Endometrium (tissue), 2 donors: Measurements from ENCODE around the gene RGS14.
"Not testable (repeated sequence)": the region's sequence is repeated elsewhere in the genome, so short reads cannot be mapped to it uniquely, and the experiment has no call there.

Source experiments
- FAIRE-seq: peaks from 2 replicates; lab custom pipeline; 2012; peaks lifted over from hg19 to GRCh38; lab: Jason Lieb, UNC
- donor health status: control.
- donor health status: control.

Gene RGS14

GRCh38 chr5:177349762-177350161 is 8.0 kb upstream of the RGS14 start:
- no peak for FAIRE-seq

GRCh38 chr5:177350776-177351391 is 6.8 kb upstream of the RGS14 start:
- no peak for FAIRE-seq

GRCh38 chr5:177351392-177352329 is 6.1 kb upstream of the RGS14 start, which contains the start of gene LMAN2:
Gene LMAN2, minus strand, starts transcription at chr5:177351668. Its CDS starts 21 bp downstream, at chr5:177351647.
- FAIRE-seq, result no peak

GRCh38 chr5:177353093-177353492 is 4.6 kb upstream of the RGS14 start:
- FAIRE-seq, result no peak

GRCh38 chr5:177354256-177354655 is 3.5 kb upstream of the RGS14 start:
- no peak for FAIRE-seq

GRCh38 chr5:177354711-177355110 is 3.0 kb upstream of the RGS14 start:
- no peak for FAIRE-seq

GRCh38 chr5:177355162-177355867 is 2.4 kb upstream of the RGS14 start:
- no peak for FAIRE-seq

GRCh38 chr5:177355868-177356168 is 1.9 kb upstream of the RGS14 start:
- FAIRE-seq, result no peak

GRCh38 chr5:177356746-177357145 is 978 bp upstream of the RGS14 start:
- FAIRE-seq, result no peak

- FAIRE-seq, result no peak
These were observed 622 bp upstream of the RGS14 start for GRCh38 chr5:177357146-177357458.

- FAIRE-seq, result no peak
These were observed 671 bp downstream of the RGS14 start for GRCh38 chr5:177358370-177358819.

- FAIRE-seq, result no peak
These were observed 1.7 kb downstream of the RGS14 start for GRCh38 chr5:177359451-177359851.

GRCh38 chr5:177359860-177360259 is 2.1 kb downstream of the RGS14 start:
- FAIRE-seq, result no peak

GRCh38 chr5:177360740-177361139 is 3.0 kb downstream of the RGS14 start:
- FAIRE-seq, result not testable (repeated sequence)

- FAIRE-seq, result no peak
These were observed 3.9 kb downstream of the RGS14 start for GRCh38 chr5:177361418-177362291.

- no peak for FAIRE-seq
These were observed 4.5 kb downstream of the RGS14 start for GRCh38 chr5:177362292-177362609.

- no peak for FAIRE-seq
These were observed 5.1 kb downstream of the RGS14 start for GRCh38 chr5:177362610-177363507.

GRCh38 chr5:177363565-177363964 is 5.8 kb downstream of the RGS14 start:
- no peak for FAIRE-seq

- no peak for FAIRE-seq
These were observed 6.6 kb downstream of the RGS14 start for GRCh38 chr5:177364159-177364962.

GRCh38 chr5:177365845-177366527 is 8.3 kb downstream of the RGS14 start:
- FAIRE-seq, result no peak
